Transverse colon (tissue), 4 donors: ENCODE data around the gene ACTR1B. TPM values are rescaled to one million over a fixed set of nuclear protein-coding genes. Genes with fewer than 3 reads are reported as not detected.

Experiments used
- DNase-seq: peaks from one replicate; pipeline ENCODE4 v3.0.0-alpha.2; 2019
- H3K27ac ChIP-seq, 4 donors: fragments of 200-600 bp; sonication (generic); 2 replicates each; pipeline ENCODE4 v1.5.1; 2016 to 2018; ENCODE audit warnings: inconsistent platforms in 4 of 4
- H3K27me3 ChIP-seq: fragments of 200-600 bp; sonication (generic); 2 replicates; pipeline ENCODE4 v1.5.1; 2017; ENCODE audit warnings: inconsistent platforms
- H3K36me3 ChIP-seq, 4 donors: fragments of 200-600 bp; sonication (generic); 2 replicates each; pipeline ENCODE4 v1.5.1; 2017 to 2019; ENCODE audit warnings: inconsistent platforms in 4 of 4
- H3K4me1 ChIP-seq, 4 donors: fragments of 200-600 bp; sonication (generic); 2 replicates each; pipeline ENCODE4 v1.5.1; 2017 to 2020; ENCODE audit warnings: inconsistent platforms in 4 of 4
- H3K4me3 ChIP-seq, 4 donors: fragments of 200-600 bp; sonication (generic); 1 replicate in 1 of 4; 2 replicates in 3 of 4; pipeline versions ENCODE4 v1.5.1 to v1.6.1; 2017 to 2019; ENCODE audit warnings: inconsistent platforms in 4 of 4
- H3K9me3 ChIP-seq, 2 donors: fragments of 200-600 bp; sonication (generic); 2 replicates each; pipeline ENCODE4 v1.5.1; 2017 to 2019; ENCODE audit warnings: inconsistent platforms in 2 of 2
- EP300 ChIP-seq: sonication (generic); formaldehyde crosslinking; IDR thresholded peaks from one replicate; pipeline ENCODE4 v1.6.1; 2017; ENCODE audit warnings: antibody characterized with exemption, low read depth
- POLR2A ChIP-seq: fragments of 450-650 bp; IDR thresholded peaks from one replicate; pipeline ENCODE4 v1.6.1; 2016; ENCODE audit warnings: antibody characterized with exemption, mild to moderate bottlenecking, moderate library complexity
- POLR2AphosphoS5 ChIP-seq, 3 donors: sonication (generic); formaldehyde crosslinking; IDR thresholded peaks; one replicate each; pipeline ENCODE4 v1.6.1; 2016; ENCODE audit warnings: antibody characterized with exemption in 3 of 3
- WGBS, 2 donors: methylation state at CpG; one replicate each; pipeline ENCODE4 v1.1.5; 2018; ENCODE audit warnings: low coverage in 1 of 2; 5-methylcytosine and 5-hydroxymethylcytosine counted together
- in situ Hi-C, 4 donors: fragments of 200-750 bp; cut with MboI; loops; one replicate each; pipeline versions ENCODE4 v1.15.0 to v1.15.1; 2017; ENCODE audit warnings: low sequenced_read_pairs in 3 of 4, low pct_ligation_motif_present in 1 of 4, low pct_unique_long_range_greater_than_20kb in 1 of 4
- intact Hi-C: fragments of 100-400 bp; cut with DNase I; formaldehyde crosslinking; loops from one replicate; pipeline ENCODE4 v1.15.1; 2023; ENCODE audit warnings: low total_unique reads
- total RNA-seq, 4 donors: library from RNA; depleted of rRNA; stranded (reverse); fragments of >200 nt; gene quantifications; one replicate each; pipeline ENCODE4 v1.1.0, GENCODE V29; 2016
- TF ChIP-seq, protein P1 (sequence below), 5 experiments: fragments of 200-600 bp in 3 of 5; fragments of 450-650 bp in 2 of 5; sonication (generic) in 3 of 5; IDR thresholded peaks; 1 replicate in 2 of 5; 2 replicates in 3 of 5; pipeline ENCODE4 v1.5.1; 2016 to 2017; ENCODE audit warnings: antibody characterized with exemption in 5 of 5, inconsistent platforms in 3 of 5, mild to moderate bottlenecking in 2 of 5, moderate library complexity in 1 of 5

Gene ACTR1B
- total RNA-seq, 4 donors from 2014 or later = 66.8 to 157 (median 119) TPM

DNA sequence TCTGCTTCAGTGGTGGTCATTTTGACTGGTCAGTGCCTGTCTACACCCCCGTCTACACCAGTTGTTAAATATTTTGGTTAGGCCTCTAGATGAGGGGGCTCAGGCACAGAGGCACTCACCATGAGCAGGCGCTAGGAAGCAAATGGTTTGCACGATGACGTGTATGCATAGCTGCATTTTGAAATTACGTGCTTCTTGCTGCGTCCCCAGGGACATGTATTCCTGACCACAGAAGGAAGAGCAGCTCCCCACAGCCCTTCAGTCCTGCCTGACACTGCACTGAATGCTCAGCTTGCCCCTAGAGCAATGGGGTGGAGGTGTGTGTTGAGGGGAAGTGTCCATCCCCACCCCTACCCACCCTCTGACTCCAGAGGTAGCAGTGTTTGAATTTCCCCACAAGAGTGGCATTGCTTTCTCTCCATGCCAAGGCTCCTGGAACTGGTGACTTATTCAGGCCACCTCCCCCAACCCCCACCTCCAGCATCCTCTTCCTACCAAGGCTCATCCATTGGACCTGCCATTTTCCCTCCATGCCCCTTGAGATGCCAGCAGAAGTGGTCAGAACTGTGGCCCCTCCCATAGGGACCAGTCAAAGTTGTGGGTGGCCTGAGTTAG is 38.1 kb upstream of the ACTR1B start:
- intact Hi-C loops (no loop called here), in situ Hi-C loops (no loop called here)
- WGBS, 2 donors = 88 to 96% methylated on average over 4 to 6 of the region's 6 CpGs
- TF ChIP-seq POLR2A (no peak), POLR2AphosphoS5 (IDR thresholded peaks at IDR 0.05) (no peak), EP300 (no peak)
- TF ChIP-seq, protein P1, sequence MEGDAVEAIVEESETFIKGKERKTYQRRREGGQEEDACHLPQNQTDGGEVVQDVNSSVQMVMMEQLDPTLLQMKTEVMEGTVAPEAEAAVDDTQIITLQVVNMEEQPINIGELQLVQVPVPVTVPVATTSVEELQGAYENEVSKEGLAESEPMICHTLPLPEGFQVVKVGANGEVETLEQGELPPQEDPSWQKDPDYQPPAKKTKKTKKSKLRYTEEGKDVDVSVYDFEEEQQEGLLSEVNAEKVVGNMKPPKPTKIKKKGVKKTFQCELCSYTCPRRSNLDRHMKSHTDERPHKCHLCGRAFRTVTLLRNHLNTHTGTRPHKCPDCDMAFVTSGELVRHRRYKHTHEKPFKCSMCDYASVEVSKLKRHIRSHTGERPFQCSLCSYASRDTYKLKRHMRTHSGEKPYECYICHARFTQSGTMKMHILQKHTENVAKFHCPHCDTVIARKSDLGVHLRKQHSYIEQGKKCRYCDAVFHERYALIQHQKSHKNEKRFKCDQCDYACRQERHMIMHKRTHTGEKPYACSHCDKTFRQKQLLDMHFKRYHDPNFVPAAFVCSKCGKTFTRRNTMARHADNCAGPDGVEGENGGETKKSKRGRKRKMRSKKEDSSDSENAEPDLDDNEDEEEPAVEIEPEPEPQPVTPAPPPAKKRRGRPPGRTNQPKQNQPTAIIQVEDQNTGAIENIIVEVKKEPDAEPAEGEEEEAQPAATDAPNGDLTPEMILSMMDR (IDR thresholded peaks at IDR 0.05) = no peak
- Histone ChIP-seq H3K27me3 (no peaks in the 10 kb centered on the region), H3K4me3 (no peak overlapping the region), H3K9me3 (no peaks in the 10 kb centered on the region), H3K4me1 (peaks cover 0 to 2% (median 0%) of the 10 kb centered on the region in 4 donors), H3K36me3 (no peaks in the 10 kb centered on the region), H3K27ac (no peak overlapping the region)
- DNase-seq = no peak

DNA sequence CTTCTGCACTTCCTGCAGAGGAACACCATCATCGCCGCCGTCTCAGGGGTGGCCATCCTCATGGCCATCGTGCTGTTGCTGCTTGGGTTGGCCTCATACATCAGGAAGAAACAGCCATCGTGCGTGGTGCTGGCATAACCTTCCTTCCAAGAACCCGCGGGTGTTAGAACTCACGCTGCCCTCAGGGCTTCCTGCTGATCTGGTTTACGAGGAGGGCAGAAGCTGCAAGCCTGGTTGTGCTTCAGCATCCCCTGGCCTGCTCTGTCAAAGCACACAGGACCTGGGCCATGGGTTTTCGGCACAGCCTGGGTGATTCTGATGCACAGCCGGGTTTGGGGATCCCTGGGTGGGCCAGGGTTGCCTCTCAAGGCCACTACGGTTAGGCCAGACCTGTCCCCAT is 37.3 kb upstream of the ACTR1B start:
- intact Hi-C loops (no loop called here), in situ Hi-C loops (no loop called here)
- 92 to 100% methylated on average over 1 to 12 of the region's 13 CpGs for WGBS, 2 donors
- DNase-seq = no peak
- TF ChIP-seq, protein P1 (IDR thresholded peaks at IDR 0.05) = no peak
- TF ChIP-seq POLR2AphosphoS5 (IDR thresholded peaks at IDR 0.05) (no peak), POLR2A (no peak), EP300 (no peak)
- H3K27me3 ChIP-seq = no peaks in the 10 kb centered on the region
- H3K4me3 ChIP-seq = no peak overlapping the region
- peaks cover 0 to 5% (median 0%) of the 10 kb centered on the region in 4 donors for H3K4me1 ChIP-seq
- H3K27ac ChIP-seq = no peak overlapping the region
- H3K36me3 ChIP-seq = no peaks in the 10 kb centered on the region
- H3K9me3 ChIP-seq = no peaks in the 10 kb centered on the region

DNA sequence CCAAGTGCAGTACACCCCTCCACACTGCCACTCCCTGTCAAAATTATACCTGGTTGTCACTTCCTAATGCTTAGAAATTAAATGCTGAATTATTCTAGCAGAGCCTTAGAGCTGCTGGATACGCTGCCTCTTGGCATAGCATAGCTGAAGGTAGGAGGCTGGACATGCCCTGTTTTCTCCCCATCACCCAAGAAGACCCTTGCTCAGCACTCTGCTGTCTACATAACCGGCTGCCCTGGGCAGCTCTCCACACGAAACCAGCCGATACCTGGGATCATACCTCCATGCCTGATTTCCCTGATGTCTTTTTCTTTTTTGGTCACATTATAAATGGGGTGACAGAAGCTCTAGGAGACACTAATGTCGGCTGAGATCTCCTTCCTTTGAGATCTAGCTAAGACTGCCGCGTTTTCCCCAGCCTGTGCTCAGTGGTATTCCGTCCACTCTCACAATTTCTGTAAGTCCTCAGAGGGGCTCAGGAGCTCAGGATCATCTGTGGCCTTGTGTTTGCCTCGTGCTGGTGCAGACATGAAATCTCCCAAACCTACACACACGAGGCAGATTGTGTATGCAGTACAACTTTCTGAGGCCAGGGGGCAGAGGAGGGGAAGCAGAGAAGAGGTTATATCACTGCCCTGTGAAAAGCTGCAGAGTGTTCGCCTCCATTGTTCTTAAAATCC is 36.1 kb upstream of the ACTR1B start:
- intact Hi-C loops (loop anchor here (2.0 kb wide), 1 partner anchor 109 kb away; no protein-coding TSS in a partner anchor), in situ Hi-C loops (loop anchor here in 2 of 4 donors (10.0 kb wide), 1 partner anchor 105 kb away; no protein-coding TSS in a partner anchor)
- Histone ChIP-seq H3K4me3 (no peak overlapping the region), H3K9me3 (no peaks in the 10 kb centered on the region), H3K27ac (no peak overlapping the region), H3K36me3 (no peaks in the 10 kb centered on the region), H3K4me1 (peaks cover 0 to 5% (median 0%) of the 10 kb centered on the region in 4 donors), H3K27me3 (no peaks in the 10 kb centered on the region)
- TF ChIP-seq, protein P1 (IDR thresholded peaks at IDR 0.05) = peak; percentile 49 to 71 (median 61)
- no peak for TF ChIP-seq POLR2AphosphoS5 (IDR thresholded peaks at IDR 0.05)
- DNase-seq = peak; percentile 61
- 52 to 67% methylated on average over 5 to 11 of the region's 11 CpGs for WGBS, 2 donors

DNA sequence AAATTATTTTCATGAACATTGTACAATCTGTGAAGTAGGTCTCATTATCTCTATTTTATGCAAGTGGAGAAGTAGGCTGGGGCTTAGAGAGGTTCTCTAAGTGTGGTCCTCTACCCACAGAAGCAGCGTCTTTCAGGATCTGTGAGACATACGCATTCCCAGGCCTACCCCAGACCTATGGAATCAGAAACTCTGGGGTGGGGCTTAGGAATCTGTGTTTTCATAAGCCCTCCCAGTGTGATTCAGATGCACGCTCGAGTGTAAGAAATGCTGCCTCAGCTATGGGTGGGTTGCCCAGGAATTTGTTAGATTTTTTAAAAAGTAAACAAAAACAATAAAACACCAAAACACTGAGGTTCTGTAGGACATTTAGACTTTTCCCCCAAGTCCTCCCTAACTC is 34.7 kb upstream of the ACTR1B start:
- in situ Hi-C loops = loop anchor here in 2 of 4 donors (10.0 kb wide), 1 partner anchor 104 kb away; no protein-coding TSS in a partner anchor

More for the DNA sequence above, 34.7 kb upstream of the ACTR1B start:
- Histone ChIP-seq H3K4me1 (peaks cover 0 to 5% (median 0%) of the 10 kb centered on the region in 4 donors), H3K4me3 (no peak overlapping the region), H3K27me3 (no peaks in the 10 kb centered on the region), H3K27ac (no peak overlapping the region), H3K36me3 (no peaks in the 10 kb centered on the region), H3K9me3 (no peaks in the 10 kb centered on the region)
- DNase-seq = no peak
- WGBS, 2 donors = 92 to 100% methylated on average over 2 to 4 of the region's 4 CpGs
- TF ChIP-seq, protein P1 (IDR thresholded peaks at IDR 0.05) = no peak
- TF ChIP-seq POLR2AphosphoS5 (IDR thresholded peaks at IDR 0.05) (no peak), EP300 (no peak), POLR2A (no peak)
- intact Hi-C loops = loop anchor here (2.0 kb wide), 1 partner anchor 108 kb away; no protein-coding TSS in a partner anchor
